GM19372 (cell line): ENCODE results near the gene TPO.
"Not testable (repeated sequence)": the region's sequence is repeated elsewhere in the genome, so short reads cannot be mapped to it uniquely, and the experiment has no call there.

ENCODE experiments used
- ATAC-seq: cut with Tn5 transposase; IDR thresholded peaks from one replicate; pipeline ENCODE4 v1.9.1; 2021; ENCODE audit warnings: mild to moderate bottlenecking, low read depth, moderate library complexity; ENCODE audit not compliant: unreplicated experiment

The TPO gene

DNA sequence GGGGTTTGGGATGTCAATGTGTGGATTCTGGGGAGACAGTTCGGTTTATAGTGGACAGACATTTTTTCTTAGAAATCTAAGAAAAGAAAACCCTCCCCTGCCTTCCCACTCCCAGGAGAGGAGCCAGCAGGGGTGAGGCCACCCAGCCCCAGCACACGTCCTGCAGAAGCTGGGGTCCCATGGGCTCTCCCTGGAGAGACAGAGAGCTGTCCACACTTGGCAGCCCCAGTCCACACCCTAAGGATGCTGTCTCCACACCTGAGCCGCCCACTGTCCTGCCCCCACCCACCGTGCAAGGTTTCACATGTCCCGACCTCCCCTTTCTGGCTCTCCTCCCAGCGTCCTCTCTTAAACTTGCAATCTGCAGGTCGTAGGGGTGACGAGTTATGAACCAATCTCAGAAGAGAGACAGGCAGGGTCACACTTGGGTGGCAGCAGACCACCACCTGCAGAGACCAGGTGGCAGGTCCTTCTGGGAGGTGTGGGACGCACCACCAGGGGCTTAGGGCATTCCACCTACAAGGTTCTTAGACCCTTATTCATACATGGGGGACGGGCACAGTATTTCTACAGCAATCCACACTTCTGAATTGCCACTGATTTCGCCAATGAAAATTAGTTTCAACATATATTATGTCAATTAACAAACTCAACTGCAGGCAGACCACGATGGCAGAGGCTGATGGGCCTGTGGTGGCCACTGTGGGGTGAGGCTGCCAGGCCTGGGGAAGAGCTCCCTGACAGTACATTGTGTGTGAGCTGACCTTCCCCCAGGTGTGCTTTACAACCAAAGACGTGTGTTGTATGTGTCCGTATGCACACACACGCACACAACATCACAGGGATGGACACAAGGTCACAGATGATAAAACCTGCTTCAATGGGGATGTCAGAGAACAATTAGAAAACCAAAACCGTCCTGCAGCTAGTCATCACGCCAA, 158.5 kb downstream of the TPO start:
- ATAC-seq = no peak

DNA sequence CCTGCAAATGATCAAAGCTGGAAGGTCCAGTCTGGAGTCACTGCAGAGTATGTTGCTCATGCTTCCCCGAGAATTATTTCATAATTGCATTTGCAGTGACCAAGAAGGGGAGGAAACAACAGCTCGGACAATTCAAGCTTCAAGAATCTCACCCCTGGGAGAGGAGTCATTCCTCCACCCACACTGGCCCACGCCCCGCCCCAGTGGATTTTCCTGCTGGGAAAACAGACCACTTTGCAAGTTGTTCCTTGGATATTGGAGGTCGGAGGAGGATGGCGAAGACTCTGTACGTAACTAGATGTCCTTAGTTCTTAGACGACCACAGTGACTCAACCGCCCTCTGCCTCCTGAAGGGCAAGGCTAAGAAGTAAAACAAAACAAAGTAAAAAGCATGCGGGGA, 159.4 kb downstream of the TPO start:
- no peak for ATAC-seq

DNA sequence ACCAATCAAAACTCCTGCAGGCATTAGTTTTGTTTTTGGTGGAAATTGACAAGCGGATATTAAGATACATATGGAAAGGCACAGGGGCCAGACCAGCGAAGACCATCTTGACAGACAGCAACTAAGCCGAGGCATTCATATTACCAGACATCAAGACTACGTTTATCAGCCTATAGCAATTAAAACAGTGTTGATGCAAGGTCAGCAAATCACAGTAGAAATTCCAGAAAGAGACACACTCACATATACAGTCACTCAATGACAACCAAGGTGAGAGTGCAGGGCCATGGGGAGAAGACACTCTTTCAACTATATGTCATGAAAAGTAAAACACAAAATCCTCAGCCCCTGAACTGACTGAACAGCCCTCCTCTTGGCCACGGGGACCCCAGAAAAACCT, 164.6 kb downstream of the TPO start:
- no peak for ATAC-seq

GRCh38 chr2:1581257-1581964, 168.1 kb downstream of the TPO start:
- not testable (repeated sequence) for ATAC-seq

- no peak for ATAC-seq
Observed at GRCh38 chr2:1581965-1582625, 168.8 kb downstream of the TPO start.

GRCh38 chr2:1582891-1583341, 169.7 kb downstream of the TPO start:
- ATAC-seq = no peak

- no peak for ATAC-seq
Observed at GRCh38 chr2:1584051-1584531, 170.8 kb downstream of the TPO start.

GRCh38 chr2:1584691-1585485, 171.6 kb downstream of the TPO start:
- no peak for ATAC-seq

DNA sequence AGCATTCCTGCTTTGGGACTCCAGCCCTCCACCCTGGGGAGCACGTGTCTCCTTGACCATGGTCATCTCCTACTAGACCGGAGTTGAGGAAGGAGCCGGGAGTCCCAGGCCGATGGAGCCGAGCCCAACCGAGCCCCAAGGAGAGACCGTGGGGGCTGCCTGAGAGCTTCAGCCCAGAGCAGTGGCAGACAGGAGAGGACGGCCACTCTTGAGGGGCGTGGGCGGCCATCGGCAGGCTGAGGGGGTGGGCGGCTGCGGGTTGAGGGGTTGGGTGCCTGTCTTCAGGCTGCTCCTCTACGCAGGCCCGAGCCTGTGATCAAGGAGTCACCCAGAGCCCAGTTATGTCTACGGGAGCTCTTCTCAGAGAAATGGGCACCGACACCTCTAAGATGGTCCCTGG, 172.4 kb downstream of the TPO start:
- ATAC-seq = no peak

DNA sequence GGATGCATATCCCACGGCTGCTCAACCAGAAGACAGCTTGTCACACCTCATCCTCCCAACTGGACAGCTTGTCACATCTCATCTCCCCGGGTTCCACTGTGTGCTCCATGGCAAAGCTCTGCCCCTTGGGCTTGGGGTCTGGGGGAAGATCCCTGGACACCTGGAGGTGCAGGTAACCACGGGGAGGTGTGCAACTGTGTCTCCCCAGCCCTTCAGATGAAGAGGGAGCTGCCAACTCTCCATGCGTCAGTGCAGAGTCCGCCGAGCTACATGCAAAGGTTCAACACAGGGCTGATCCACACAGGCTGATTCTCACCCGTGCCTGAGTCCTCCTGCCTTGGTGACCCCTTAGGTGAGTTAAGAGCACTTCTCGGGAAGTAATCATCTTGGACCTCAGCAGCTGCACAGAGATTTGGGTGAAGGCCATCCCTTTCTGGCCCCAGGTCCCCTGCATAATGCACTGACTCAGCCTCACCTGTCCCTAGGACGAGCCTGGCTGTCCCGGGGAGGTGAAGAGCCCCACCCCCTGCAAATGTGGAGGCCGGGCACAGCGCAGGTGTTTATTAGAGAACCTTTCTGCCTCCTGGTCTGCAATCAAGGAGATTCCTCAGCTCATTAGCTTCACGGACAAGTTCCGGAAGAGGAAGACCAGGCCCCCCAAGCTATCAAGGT, 173.1 kb downstream of the TPO start:
- no peak for ATAC-seq

DNA sequence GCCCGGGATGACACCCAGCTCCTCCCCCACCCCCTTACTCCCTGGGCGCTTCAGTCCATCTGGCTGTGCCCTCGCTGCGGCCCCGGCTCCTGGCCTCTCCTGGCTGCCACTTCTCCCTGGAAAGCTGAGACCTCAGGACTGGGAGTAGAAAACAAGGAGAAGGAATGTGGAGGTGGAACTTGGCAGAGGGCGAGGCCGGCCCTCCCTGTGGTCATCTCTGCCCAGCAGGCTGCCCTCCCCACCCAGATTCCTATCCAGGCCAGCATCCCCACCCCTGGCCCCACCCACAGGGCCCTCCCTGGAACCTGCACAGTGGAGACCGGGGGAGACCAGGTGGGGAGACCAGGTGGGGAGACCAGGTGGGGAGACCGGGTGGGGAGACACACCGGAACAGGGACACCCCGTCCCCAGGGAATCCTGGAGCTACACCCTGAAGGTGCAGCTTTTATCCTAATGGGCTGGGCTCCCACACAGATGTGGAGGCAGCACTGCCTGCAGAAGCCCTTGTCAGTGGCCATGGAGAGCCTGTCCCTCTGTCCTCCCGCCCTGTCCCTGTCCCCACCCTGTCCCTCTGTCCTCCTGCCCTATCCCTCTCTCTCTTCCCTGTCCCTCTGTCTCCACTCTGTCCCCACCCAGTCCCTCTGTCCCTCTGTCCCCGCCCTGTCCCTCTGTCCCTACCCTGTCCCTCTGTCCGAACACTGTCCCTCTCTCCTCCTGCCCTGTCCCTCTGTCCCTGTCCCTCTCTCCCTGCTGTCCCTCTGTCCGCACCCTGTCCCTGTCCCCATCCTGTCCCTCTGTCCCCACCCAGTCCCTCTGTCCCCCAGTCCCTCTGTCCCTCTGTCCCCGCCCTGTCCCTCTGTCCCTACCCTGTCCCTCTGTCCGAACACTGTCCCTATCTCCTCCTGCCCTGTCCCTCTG, 173.9 kb downstream of the TPO start:
- ATAC-seq = no peak

- no peak for ATAC-seq
Observed at GRCh38 chr2:1588051-1588977, 175.1 kb downstream of the TPO start.

DNA sequence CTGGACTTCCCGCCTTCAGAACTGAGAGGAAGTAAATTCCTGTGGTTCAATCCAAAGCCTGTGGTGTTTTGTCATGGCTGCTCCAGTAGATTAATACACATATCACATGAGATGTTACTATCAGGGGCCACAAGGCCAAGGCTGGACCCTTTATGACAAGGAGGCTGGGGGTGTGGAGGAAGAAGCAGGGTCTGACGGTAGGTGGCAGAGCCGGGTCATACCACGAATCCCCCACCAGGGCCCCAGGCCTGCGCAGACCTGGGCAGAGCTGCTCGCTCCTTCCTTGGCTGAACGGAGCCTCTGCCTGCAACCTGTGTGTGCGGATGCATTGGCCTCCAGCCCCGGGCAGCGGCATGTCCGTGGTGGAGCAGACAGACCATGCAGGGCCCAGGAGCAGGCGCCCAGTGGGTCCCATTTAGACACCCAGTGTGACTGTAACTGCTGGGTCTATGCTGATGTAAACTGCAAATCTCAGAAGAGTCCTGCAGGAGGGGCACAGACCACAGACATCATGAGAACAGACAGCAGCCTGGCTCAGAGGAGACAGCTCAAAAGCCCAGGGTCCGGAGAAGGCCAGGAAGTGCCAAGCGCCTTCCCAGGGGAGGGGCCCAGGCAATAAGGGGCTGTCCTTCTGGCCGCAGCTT, 175.8 kb downstream of the TPO start:
- no peak for ATAC-seq

DNA sequence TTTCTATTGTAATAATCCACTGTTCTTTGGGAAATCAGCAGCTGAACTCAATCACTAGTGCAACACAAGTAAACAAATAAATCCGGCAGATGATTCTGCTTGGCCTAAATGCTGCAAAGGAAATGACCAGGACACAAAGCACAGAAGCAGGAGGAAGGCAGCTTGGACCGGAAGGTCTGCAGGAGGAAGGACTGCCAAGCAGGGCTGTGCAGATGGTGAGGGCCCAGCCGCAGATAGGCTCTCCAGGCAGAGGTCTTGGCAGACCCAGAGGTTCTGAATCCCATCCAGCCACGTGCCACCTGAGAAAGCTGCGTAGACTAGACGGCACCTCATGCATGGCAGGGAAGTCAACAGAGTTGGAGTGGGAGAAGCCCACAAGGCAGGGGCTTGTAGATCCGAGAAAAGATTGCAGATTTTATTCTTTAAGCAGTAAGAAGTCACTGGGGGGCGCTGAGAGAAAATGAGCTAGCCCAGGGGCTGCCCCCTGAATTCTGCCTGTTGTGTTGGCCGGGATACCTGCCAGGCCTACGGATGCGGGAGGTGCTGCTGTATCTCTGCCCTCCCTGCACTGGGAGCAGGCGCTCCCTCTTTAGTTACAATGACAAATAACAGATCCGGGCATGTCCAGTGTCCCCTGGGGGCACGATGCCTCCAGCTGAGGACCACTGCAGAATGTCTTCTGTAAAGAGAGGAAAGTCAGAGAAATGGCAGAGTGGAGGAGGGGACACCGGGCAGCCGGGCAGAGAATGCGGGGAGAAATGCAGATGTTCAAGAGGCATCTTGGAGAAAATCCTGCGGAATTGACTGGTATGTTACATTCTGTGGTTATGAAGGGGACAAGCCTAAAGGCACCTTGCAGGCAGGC, 177.6 kb downstream of the TPO start:
- no peak for ATAC-seq

DNA sequence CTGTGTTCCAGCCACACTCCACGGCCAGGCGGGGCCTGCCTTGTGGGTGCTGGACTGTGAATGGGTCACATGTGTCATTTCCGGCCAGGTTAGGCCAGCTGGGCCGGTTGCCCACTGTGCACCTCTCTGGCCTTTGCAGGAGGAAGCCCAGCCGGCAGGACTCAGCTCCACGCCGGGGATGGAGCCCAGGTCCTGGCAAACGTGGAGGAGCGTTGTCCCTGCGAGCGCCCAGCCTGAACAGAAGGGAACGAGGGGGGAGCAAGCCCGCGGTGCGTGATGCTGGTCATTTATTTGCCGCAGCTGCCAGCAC, 178.2 kb downstream of the TPO start:
- ATAC-seq = no peak
